ENCODE results near the gene SLC13A1.

DNA sequence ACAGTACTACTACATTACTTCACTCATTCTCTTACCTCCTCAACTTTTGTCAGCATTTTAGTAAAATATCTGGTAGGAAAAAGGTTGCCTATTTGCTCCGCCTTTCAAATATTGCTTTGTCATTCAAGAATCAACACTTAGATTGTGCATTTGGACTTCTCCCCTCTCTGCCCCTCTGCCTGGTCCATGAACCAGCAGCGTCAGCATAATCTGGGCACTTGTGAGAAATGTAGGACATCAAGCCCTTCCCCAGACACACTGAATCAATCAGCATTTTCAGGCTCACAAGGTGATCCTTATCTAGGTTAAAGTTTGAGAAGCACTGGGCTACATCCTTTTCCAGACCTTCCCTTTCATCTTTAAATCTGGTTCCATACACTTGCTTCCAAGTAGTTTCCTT is 16.3 kb downstream of the SLC13A1 start:
- TF ChIP-seq, protein P1, sequence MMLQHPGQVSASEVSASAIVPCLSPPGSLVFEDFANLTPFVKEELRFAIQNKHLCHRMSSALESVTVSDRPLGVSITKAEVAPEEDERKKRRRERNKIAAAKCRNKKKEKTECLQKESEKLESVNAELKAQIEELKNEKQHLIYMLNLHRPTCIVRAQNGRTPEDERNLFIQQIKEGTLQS (IDR thresholded peaks at IDR 0.05; ENCODE audit: borderline replicate concordance, extremely low read depth, low read depth, low read length), result no peak
- TF ChIP-seq EP300 (IDR thresholded peaks at IDR 0.05; ENCODE audit: borderline replicate concordance in 1 of 2, control insufficient read depth in 1 of 2, low read depth in 2 of 2, low read length in 2 of 2) (no peak), SP1 (IDR thresholded peaks at IDR 0.05; ENCODE audit: low read depth, low read length) (no peak), RAD51 (IDR thresholded peaks at IDR 0.05) (no peak), FOXK2 (IDR thresholded peaks at IDR 0.05) (no peak)

All from GM12878 (cell line).